NCI-H2081 treated with DMSO at 0.1 percent for 48 hours (cell line): ENCODE data around the gene TCF4.

ENCODE experiments used
- DNase-seq: peaks from one replicate; lab custom pipeline; 2025; lab: John Stamatoyannopoulos, UW

TCF4 gene

GRCh38 chr18:55546851-55547704 lies 40.9 kb downstream of the TCF4 start:
- DNase-seq: no peak

GRCh38 chr18:55544014-55544413 lies 44.0 kb downstream of the TCF4 start:
- DNase-seq: no peak

- no peak for DNase-seq
These were observed 44.8 kb downstream of the TCF4 start for GRCh38 chr18:55543130-55543704.

GRCh38 chr18:55541571-55541970 lies 46.4 kb downstream of the TCF4 start:
- DNase-seq: no peak

GRCh38 chr18:55539240-55539639 lies 48.8 kb downstream of the TCF4 start:
- DNase-seq: no peak

GRCh38 chr18:55534996-55535395 lies 53.0 kb downstream of the TCF4 start:
- DNase-seq: no peak

GRCh38 chr18:55534547-55534946 lies 53.4 kb downstream of the TCF4 start:
- DNase-seq: no peak

- DNase-seq: no peak
These were observed 57.8 kb downstream of the TCF4 start for GRCh38 chr18:55530166-55530565.

GRCh38 chr18:55529581-55529980 lies 58.4 kb downstream of the TCF4 start:
- DNase-seq: peak; percentile 44

- DNase-seq: no peak
These were observed 62.1 kb downstream of the TCF4 start for GRCh38 chr18:55525845-55526244.

- no peak for DNase-seq
These were observed 63.5 kb downstream of the TCF4 start for GRCh38 chr18:55524353-55525073.

GRCh38 chr18:55523001-55523400 lies 65.0 kb downstream of the TCF4 start:
- no peak for DNase-seq

GRCh38 chr18:55522011-55522410 lies 66.0 kb downstream of the TCF4 start:
- DNase-seq: no peak

- no peak for DNase-seq
These were observed 70.9 kb downstream of the TCF4 start for GRCh38 chr18:55517055-55517454.

- no peak for DNase-seq
These were observed 71.9 kb downstream of the TCF4 start for GRCh38 chr18:55515941-55516710.

- DNase-seq: no peak
These were observed 72.8 kb downstream of the TCF4 start for GRCh38 chr18:55515214-55515613.

GRCh38 chr18:55513161-55513560 lies 74.8 kb downstream of the TCF4 start:
- no peak for DNase-seq

- no peak for DNase-seq
These were observed 76.7 kb downstream of the TCF4 start for GRCh38 chr18:55511277-55511676.

- DNase-seq: no peak
These were observed 77.2 kb downstream of the TCF4 start for GRCh38 chr18:55510809-55511208.

GRCh38 chr18:55509631-55510324 lies 78.2 kb downstream of the TCF4 start:
- DNase-seq: no peak

GRCh38 chr18:55508651-55509050 lies 79.3 kb downstream of the TCF4 start:
- DNase-seq: no peak

- no peak for DNase-seq
These were observed 81.9 kb downstream of the TCF4 start for GRCh38 chr18:55506074-55506473.
